GM12878 (cell line): ENCODE measurements around the gene MDFIC2.

Experiments
- BRCA1 ChIP-seq: IDR thresholded peaks from 2 replicates; pipeline ENCODE4 v1.6.1; 2011; ENCODE audit warnings: low read depth, low read length, improper control_type of control experiment
- EP300 ChIP-seq, 2 experiments: fragments of 150-350 bp in 1 of 2; IDR thresholded peaks; 2 replicates each; pipeline ENCODE4 v1.6.1; 2011 to 2012; ENCODE audit warnings: low read depth in 2 of 2, low read length in 2 of 2, borderline replicate concordance in 1 of 2, improper control_type of control experiment in 1 of 2, inconsistent platforms in 1 of 2; ENCODE audit not compliant: control insufficient read depth in 1 of 2
- MAX ChIP-seq: IDR thresholded peaks from 2 replicates; pipeline ENCODE4 v1.6.1; 2012; ENCODE audit warnings: low read depth, low read length, improper control_type of control experiment
- TF ChIP-seq, protein P1 (sequence below): IDR thresholded peaks from 2 replicates; pipeline ENCODE4 v1.6.1; 2011; ENCODE audit warnings: low read depth, low read length, improper control_type of control experiment, borderline replicate concordance

DNA sequence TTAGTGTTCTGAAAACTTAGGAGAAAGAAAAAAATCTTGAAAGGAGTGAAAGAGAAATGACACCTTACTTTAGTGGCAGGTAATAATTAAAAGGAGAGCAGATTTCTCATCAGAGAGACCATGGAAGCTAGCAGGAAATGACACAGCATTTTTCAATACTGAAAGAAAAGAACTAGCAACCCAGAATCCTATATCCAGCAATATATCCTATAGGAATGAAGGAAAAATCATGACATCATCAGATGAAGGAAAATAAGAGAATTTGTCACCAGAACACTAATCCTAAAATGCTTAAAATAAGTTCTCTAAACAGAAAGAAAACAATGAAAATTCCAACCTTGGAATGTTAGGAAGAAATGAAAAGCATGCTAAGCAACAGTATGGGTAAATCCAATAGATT, 39.8 kb upstream of the MDFIC2 start:
- no peak for TF ChIP-seq EP300 (IDR thresholded peaks at IDR 0.05; ENCODE audit: borderline replicate concordance in 1 of 2, control insufficient read depth in 1 of 2, low read depth in 2 of 2, low read length in 2 of 2)
- TF ChIP-seq BRCA1 = no peak
- TF ChIP-seq, protein P1, sequence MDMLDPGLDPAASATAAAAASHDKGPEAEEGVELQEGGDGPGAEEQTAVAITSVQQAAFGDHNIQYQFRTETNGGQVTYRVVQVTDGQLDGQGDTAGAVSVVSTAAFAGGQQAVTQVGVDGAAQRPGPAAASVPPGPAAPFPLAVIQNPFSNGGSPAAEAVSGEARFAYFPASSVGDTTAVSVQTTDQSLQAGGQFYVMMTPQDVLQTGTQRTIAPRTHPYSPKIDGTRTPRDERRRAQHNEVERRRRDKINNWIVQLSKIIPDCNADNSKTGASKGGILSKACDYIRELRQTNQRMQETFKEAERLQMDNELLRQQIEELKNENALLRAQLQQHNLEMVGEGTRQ = no peak
- TF ChIP-seq MAX = no peak
